Measurements from ENCODE around the gene TAF4. TPM values are rescaled to one million over a fixed set of nuclear protein-coding genes. Genes with fewer than 3 reads are reported as not detected.
A peak's percentile ranks its signal among the peaks of the same experiment; 100 is the strongest.

The TAF4 gene
- total and polyA plus RNA-seq, 2 of the 13 experiments (the other 11 are each of a cell fraction or from before 2014, with no cell fraction given) = 5.9 to 12.0 TPM

- TF ChIP-seq NFAT5 (CRISPR knock-in tag; IDR thresholded peaks at IDR 0.05) = no peak
- no peak for TF ChIP-seq ZNF674 (CRISPR knock-in tag; IDR thresholded peaks at IDR 0.05; ENCODE audit: low read depth)
- TF ChIP-seq ZNF709 (CRISPR knock-in tag; IDR thresholded peaks at IDR 0.05) = no peak; the same call in 1 of the 2 replicates
- no peak for TF ChIP-seq ZNF781 (CRISPR knock-in tag; IDR thresholded peaks at IDR 0.05; ENCODE audit: borderline replicate concordance, not compliant biosample characterization)
- no peak for TF ChIP-seq ZNF746 (CRISPR knock-in tag; IDR thresholded peaks at IDR 0.05)
- TF ChIP-seq ZNF883 (CRISPR knock-in tag; IDR thresholded peaks at IDR 0.05; ENCODE audit: not compliant biosample characterization) = no peak
- TF ChIP-seq CSRNP2 (CRISPR knock-in tag; conservative IDR thresholded peaks at IDR 0.05; ENCODE audit: low read depth) = no peak
- no peak for TF ChIP-seq TIGD3 (CRISPR knock-in tag; IDR thresholded peaks at IDR 0.05; ENCODE audit: borderline replicate concordance)
- peak; percentile 29; the same call in 1 of the 2 replicates for TF ChIP-seq ETV6 (CRISPR knock-in tag; conservative IDR thresholded peaks at IDR 0.05)
- 0 out of 2 replicates have a peak, but pooled peaks have one; percentile 14 for TF ChIP-seq ZNF281 (CRISPR knock-in tag; IDR thresholded peaks at IDR 0.05; ENCODE audit: borderline replicate concordance)
- TF ChIP-seq ZSCAN5A (CRISPR knock-in tag; IDR thresholded peaks at IDR 0.05; ENCODE audit: borderline replicate concordance) = 0 out of 2 replicates have a peak, but pooled peaks have one; percentile 73
- no peak for TF ChIP-seq CENPX (CRISPR knock-in tag; IDR thresholded peaks at IDR 0.05)
- TF ChIP-seq TFDP1 (CRISPR knock-in tag; IDR thresholded peaks at IDR 0.05; ENCODE audit: borderline replicate concordance) = no peak; the same call in 1 of the 2 replicates
- peak; percentile 95 to 98 for TF ChIP-seq POLR2A (IDR thresholded peaks at IDR 0.05; ENCODE audit: insufficient read depth in 1 of 2, low read depth in 2 of 2, low read length in 2 of 2)
- TF ChIP-seq NFIC (IDR thresholded peaks at IDR 0.05; ENCODE audit: low read length) = no peak; the same call in 1 of the 2 replicates
These were observed 1.3 kb upstream of the TAF4 start (continued) for GRCh38 chr20:62066983-62067433.

Measured in HepG2 (cell line).